Endothelial cell of umbilical vein (primary cell): ENCODE data around the gene CNOT11. TPM values are rescaled to one million over a fixed set of nuclear protein-coding genes. Genes with fewer than 3 reads are reported as not detected.
"Not testable (repeated sequence)": the region's sequence is repeated elsewhere in the genome, so short reads cannot be mapped to it uniquely, and the experiment has no call there.

ENCODE experiments used
- BruUV-seq: library from RNA; stranded (reverse); fragments of 400-500 nt; replicated peaks from 2 replicates; lab custom pipeline; 2021; lab: Mats Ljungman, UMichigan
- CTCF ChIA-PET: fragments of 300-600, 350-600 bp; sonication (Branson Sonifier 250); formaldehyde crosslinking; loops from one replicate; lab custom pipeline; 2021; ENCODE audit warnings: antibody characterized with exemption, inconsistent platforms; lab: Charles Lee
- POLR2A ChIA-PET: fragments of 300-600, 350-600 bp; sonication (Branson Sonifier 250); formaldehyde crosslinking; loops from one replicate; lab custom pipeline; 2021; ENCODE audit warnings: antibody characterized with exemption, inconsistent platforms; lab: Charles Lee
- DNase-seq: peaks from one replicate; pipeline ENCODE4 v3.0.0-alpha.2; 2011; ENCODE audit warnings: low read depth, low spot score
- FAIRE-seq: peaks from 2 replicates; lab custom pipeline; 2011; peaks lifted over from hg19 to GRCh38; lab: Jason Lieb, UNC
- H2AFZ ChIP-seq: 2 replicates; pipeline ENCODE4 v1.6.0; 2012; ENCODE audit warnings: low read depth, low read length, control low read depth, inconsistent platforms
- H3K27ac ChIP-seq: 2 replicates; pipeline ENCODE4 v1.5.1; 2011; ENCODE audit warnings: low read depth, mild to moderate bottlenecking, control low read depth, low read length, moderate library complexity; ENCODE audit not compliant: insufficient read depth
- H3K27me3 ChIP-seq, 2 experiments: 2 replicates each; pipeline versions ENCODE4 v1.6.0 to v1.6.1; 2011; ENCODE audit warnings: low read length in 2 of 2, mixed read lengths in 1 of 2; ENCODE audit not compliant: control insufficient read depth in 2 of 2, insufficient read depth in 2 of 2
- H3K36me3 ChIP-seq, 2 experiments: 2 replicates in 1 of 2; 3 replicates in 1 of 2; pipeline ENCODE4 v1.5.1; 2011; ENCODE audit warnings: low read length in 2 of 2, mild to moderate bottlenecking in 1 of 2, moderate library complexity in 1 of 2; ENCODE audit not compliant: control insufficient read depth in 2 of 2, insufficient read depth in 2 of 2; ENCODE audit errors: extremely low read depth in 1 of 2
- H3K4me1 ChIP-seq: 3 replicates; pipeline ENCODE4 v1.5.1; 2011; ENCODE audit warnings: mild to moderate bottlenecking, low read length; ENCODE audit not compliant: control insufficient read depth, insufficient read depth; ENCODE audit errors: extremely low read depth
- H3K4me2 ChIP-seq: 2 replicates; pipeline ENCODE4 v1.6.1; 2011; ENCODE audit warnings: low read length, control low read depth, mixed read lengths; ENCODE audit not compliant: insufficient read depth
- H3K4me3 ChIP-seq, 3 experiments: fragments of 200-600 bp in 1 of 3; sonication (generic), shearing (Covaris generic) in 1 of 3; replicated peaks in 1 of 3; 2 replicates each; pipeline ENCODE4 v1.5.1; 2011 to 2016; ENCODE audit warnings: control low read depth in 3 of 3, low read length in 3 of 3, mild to moderate bottlenecking in 2 of 3, inconsistent platforms in 1 of 3, low read depth in 1 of 3, moderate library complexity in 1 of 3; ENCODE audit not compliant: insufficient read depth in 1 of 3
- H3K79me2 ChIP-seq: 2 replicates; pipeline ENCODE4 v1.6.0; 2012; ENCODE audit warnings: low read length, inconsistent platforms; ENCODE audit not compliant: control insufficient read depth, insufficient read depth
- H3K9ac ChIP-seq: replicated peaks from 2 replicates; pipeline ENCODE3; 2011; ENCODE audit warnings: low read length, control low read depth; ENCODE audit not compliant: insufficient read depth; ENCODE audit errors: extremely low read depth
- H3K9me1 ChIP-seq: replicated peaks from 3 replicates; pipeline ENCODE4 v1.6.0; 2011; ENCODE audit warnings: mild to moderate bottlenecking, low read length; ENCODE audit not compliant: control insufficient read depth, insufficient read depth; ENCODE audit errors: extremely low read depth
- H3K9me3 ChIP-seq: replicated peaks from 2 replicates; pipeline ENCODE4 v1.5.1; 2012; ENCODE audit warnings: low read length, inconsistent platforms; ENCODE audit not compliant: control insufficient read depth, insufficient read depth
- H4K20me1 ChIP-seq: replicated peaks from 2 replicates; pipeline ENCODE3; 2011; ENCODE audit warnings: mild to moderate bottlenecking, low read length; ENCODE audit not compliant: control insufficient read depth, insufficient read depth; ENCODE audit errors: extremely low read depth
- CTCF ChIP-seq, 2 donors: IDR thresholded peaks; 1 replicate in 1 of 2; 2 replicates in 1 of 2; pipeline ENCODE4 v1.5.1; 2011; ENCODE audit warnings: low read length in 2 of 2, mild to moderate bottlenecking in 2 of 2, moderate library complexity in 2 of 2, control low read depth in 1 of 2, inconsistent platforms in 1 of 2, low read depth in 1 of 2; ENCODE audit not compliant: insufficient read depth in 1 of 2; ENCODE audit errors: extremely low read depth in 1 of 2
- MAX ChIP-seq: IDR thresholded peaks from 2 replicates; pipeline ENCODE4 v1.6.1; 2011; ENCODE audit not compliant: insufficient read depth, insufficient read length
- POLR2AphosphoS5 ChIP-seq: IDR thresholded peaks from 2 replicates; pipeline ENCODE4 v1.6.1; 2012; ENCODE audit warnings: low read depth, mild to moderate bottlenecking, control low read depth, low read length, moderate library complexity; ENCODE audit not compliant: insufficient read depth
- dilution Hi-C: fragments of 300-500 bp; cut with MboI; formaldehyde crosslinking; loops from one replicate; pipeline ENCODE4 v1.15.0; 2019; ENCODE audit warnings: low sequenced_read_pairs; ENCODE audit not compliant: extremely low pct_ligation_motif_present
- intact Hi-C: fragments of 100-400 bp; cut with micrococcal nuclease; formaldehyde crosslinking; loops from one replicate; pipeline ENCODE4 v1.10.0; 2022
- polyA plus RNA-seq, 4 experiments: library from polyadenylated mRNA; depleted of rRNA in 3 of 4; stranded (reverse) in 3 of 4; unstranded in 1 of 4; fragments of >200 nt; gene quantifications; 2 replicates each; pipeline versions ENCODE4 v1.2.1 to v1.2.3, GENCODE V29; 2011 to 2012; ENCODE audit warnings: missing spikeins in 1 of 4
- total RNA-seq: library from RNA; stranded (reverse); gene quantifications from 2 replicates; pipeline ENCODE4 v1.2.3, GENCODE V29; 2021

CNOT11 gene
- total and polyA plus RNA-seq, 2 donors (not counting 3 experiments of a cell fraction or from before 2014, with no cell fraction given) = 40.5 to 44.3 TPM

- Histone ChIP-seq H3K4me1 (no peaks in the 10 kb centered on the region), H3K27me3 (no peaks in the 10 kb centered on the region), H3K9ac (no peak overlapping the region), H3K4me3 (no peak overlapping the region), H3K36me3 (no peaks in the 10 kb centered on the region), H2AFZ (no peak overlapping the region), H3K79me2 (no peaks in the 10 kb centered on the region), H3K9me3 (no peaks in the 10 kb centered on the region), H3K4me2 (no peak overlapping the region), H3K9me1 (no peaks in the 10 kb centered on the region), H4K20me1 (no peaks in the 10 kb centered on the region), H3K27ac (no peak overlapping the region)
- ChIA-PET POLR2A (no interaction called here), CTCF (interaction anchor here (0.9 to 2.5 kb wide), 11 partner anchors 8 to 636 kb away, joined by 3 to 20 read pairs (median 4); partner anchors contain the start of gene CNOT11)
- intact Hi-C loops (loop anchor here (10.0 kb wide), 1 partner anchor 744 kb away; no protein-coding TSS in a partner anchor), dilution Hi-C loops (no loop called here)
- TF ChIP-seq MAX = no peak
- no peak for TF ChIP-seq CTCF (IDR thresholded peaks at IDR 0.05; ENCODE audit: extremely low read depth in 1 of 2, insufficient read depth in 1 of 2, low read depth in 1 of 2, low read length in 2 of 2)
- TF ChIP-seq POLR2AphosphoS5 = no peak
- no TSS peak for BruUV-seq
- no peak for DNase-seq
- FAIRE-seq = no peak
Measured at GRCh38 chr2:101241158-101241557, 11.5 kb upstream of the CNOT11 start.

GRCh38 chr2:101244373-101244772 is 8.3 kb upstream of the CNOT11 start:
- CTCF ChIA-PET = interaction anchor here (1.2 kb wide), 1 partner anchor 98 kb away, joined by 3 read pairs; no protein-coding TSS in a partner anchor
- H3K4me2 ChIP-seq, H3K4me3 ChIP-seq, H3K36me3 ChIP-seq, H3K27me3 ChIP-seq, BruUV-seq, H3K79me2 ChIP-seq, DNase-seq, H3K9ac ChIP-seq, FAIRE-seq, H2AFZ ChIP-seq, dilution Hi-C loops, H3K27ac ChIP-seq, H3K4me1 ChIP-seq, H4K20me1 ChIP-seq, POLR2A ChIA-PET, H3K9me3 ChIP-seq, H3K9me1 ChIP-seq: not testable (repeated sequence)
- intact Hi-C loops = loop anchor here (10.0 kb wide), 1 partner anchor 740 kb away; no protein-coding TSS in a partner anchor

- dilution Hi-C loops, POLR2A ChIA-PET, FAIRE-seq, BruUV-seq, H3K27ac ChIP-seq, H3K9ac ChIP-seq, H3K4me3 ChIP-seq, H3K79me2 ChIP-seq, H3K9me3 ChIP-seq, DNase-seq, H2AFZ ChIP-seq, H4K20me1 ChIP-seq, H3K27me3 ChIP-seq, H3K4me2 ChIP-seq, H3K4me1 ChIP-seq, H3K36me3 ChIP-seq, H3K9me1 ChIP-seq: not testable (repeated sequence)
- CTCF ChIA-PET = interaction anchor here (1.2 kb wide), 1 partner anchor 97 kb away, joined by 3 read pairs; no protein-coding TSS in a partner anchor
- intact Hi-C loops = loop anchor here (10.0 kb wide), 1 partner anchor 740 kb away; no protein-coding TSS in a partner anchor
Measured at GRCh38 chr2:101244899-101245298, 7.8 kb upstream of the CNOT11 start.
